HepG2 (cell line): ENCODE results near the gene PTGIR. TPM values are rescaled to one million over a fixed set of nuclear protein-coding genes. Genes with fewer than 3 reads are reported as not detected.

ENCODE experiments used
- CREM ChIP-seq, 2 experiments: sonication (generic) in 1 of 2; formaldehyde crosslinking in 1 of 2; IDR thresholded peaks; 2 replicates each; pipeline versions ENCODE4 v1.4.0 to v1.6.1; 2016 to 2020; ENCODE audit warnings: antibody characterized with exemption in 1 of 2, mild to moderate bottlenecking in 1 of 2, missing genetic modification reagents in 1 of 2
- ELF1 ChIP-seq: sonication (generic); formaldehyde crosslinking; IDR thresholded peaks from 2 replicates; pipeline ENCODE4 v1.4.0; 2020; ENCODE audit warnings: missing genetic modification reagents
- KLF15 ChIP-seq: sonication (generic); formaldehyde crosslinking; IDR thresholded peaks from 2 replicates; pipeline ENCODE4 v1.8.1; 2023; ENCODE audit warnings: borderline replicate concordance, mild to moderate bottlenecking, inconsistent platforms, missing genetic modification reagents, mixed read lengths
- NFATC3 ChIP-seq: sonication (generic); formaldehyde crosslinking; IDR thresholded peaks from 2 replicates; pipeline ENCODE4 v1.5.1; 2020; ENCODE audit warnings: mild to moderate bottlenecking, missing genetic modification reagents
- RAD51 ChIP-seq: fragments of 450-650 bp; IDR thresholded peaks from 2 replicates; pipeline ENCODE4 v1.6.1; 2016; ENCODE audit warnings: borderline replicate concordance
- SMAD9 ChIP-seq: sonication (generic); formaldehyde crosslinking; IDR thresholded peaks from 2 replicates; pipeline ENCODE4 v1.5.1; 2020; ENCODE audit warnings: mild to moderate bottlenecking, missing genetic modification reagents
- SP1 ChIP-seq, 2 experiments: fragments of 450-650 bp in 1 of 2; sonication (generic) in 1 of 2; formaldehyde crosslinking in 1 of 2; IDR thresholded peaks; 2 replicates each; pipeline versions ENCODE4 v1.4.0 to v1.6.1; 2016 to 2020; ENCODE audit warnings: missing genetic modification reagents in 1 of 2
- SP4 ChIP-seq: sonication (generic); formaldehyde crosslinking; IDR thresholded peaks from 2 replicates; pipeline ENCODE4 v1.8.1; 2023; ENCODE audit warnings: mild to moderate bottlenecking, missing genetic modification reagents
- TFAP4 ChIP-seq: sonication (generic); IDR thresholded peaks from 2 replicates; pipeline ENCODE4 v1.6.1; 2016; ENCODE audit warnings: low read depth, borderline replicate concordance
- XRCC5 ChIP-seq: fragments of 200-400 bp; formaldehyde crosslinking; optimal IDR thresholded peaks from 2 replicates; pipeline ENCODE3; 2017; ENCODE audit warnings: mild to moderate bottlenecking, low read length
- ZNF30 ChIP-seq: sonication (generic); formaldehyde crosslinking; IDR thresholded peaks from 2 replicates; pipeline ENCODE4 v1.5.0; 2020; ENCODE audit warnings: mild to moderate bottlenecking, missing genetic modification reagents
- ZNF562 ChIP-seq: sonication (generic); formaldehyde crosslinking; IDR thresholded peaks from 2 replicates; pipeline ENCODE4 v1.8.0; 2022; ENCODE audit warnings: missing genetic modification reagents, borderline replicate concordance
- ZNF75D ChIP-seq: sonication (generic); formaldehyde crosslinking; IDR thresholded peaks from 2 replicates; pipeline ENCODE4 v1.8.1; 2023; ENCODE audit warnings: missing genetic modification reagents, mild to moderate bottlenecking, borderline replicate concordance
- polyA plus RNA-seq, 8 experiments: library from polyadenylated mRNA; depleted of rRNA in 3 of 8; stranded (reverse) in 7 of 8; unstranded in 1 of 8; fragments of >200 nt; fragmentation: Illumina TruSeq in 4 of 8; extraction: Trizol in 4 of 8; gene quantifications; 2 replicates each; pipeline versions ENCODE4 v1.2.1 to v1.2.3, GENCODE V29; 2011 to 2016; ENCODE audit warnings: low read depth in 4 of 8, missing spikeins in 1 of 8, mixed read lengths in 1 of 8; ENCODE audit not compliant: insufficient read depth in 1 of 8
- total RNA-seq, 5 experiments: library from RNA; depleted of rRNA; stranded (reverse); fragments of >200 nt; fragmentation: Illumina TruSeq; extraction: Trizol; gene quantifications; 2 replicates each; pipeline ENCODE4 v1.2.3, GENCODE V29; 2016; ENCODE audit warnings: low read depth in 1 of 5
- TF ChIP-seq, protein P1 (sequence below): sonication (generic); formaldehyde crosslinking; IDR thresholded peaks from 2 replicates; pipeline ENCODE4 v1.5.1; 2020; ENCODE audit warnings: mild to moderate bottlenecking, moderate library complexity, missing genetic modification reagents
- TF ChIP-seq, protein P2 (sequence below): sonication (generic); formaldehyde crosslinking; IDR thresholded peaks from 2 replicates; pipeline ENCODE4 v1.4.0; 2020; ENCODE audit warnings: missing genetic modification reagents
- TF ChIP-seq, protein P3 (sequence below): fragments of 450-650 bp; IDR thresholded peaks from 2 replicates; pipeline ENCODE4 v1.6.1; 2016
- TF ChIP-seq, protein P4 (sequence below): sonication (generic); formaldehyde crosslinking; IDR thresholded peaks from 2 replicates; pipeline ENCODE4 v1.4.0; 2020; ENCODE audit warnings: low read depth, mild to moderate bottlenecking, missing genetic modification reagents
- TF ChIP-seq, protein P5 (sequence below): sonication (generic); formaldehyde crosslinking; conservative IDR thresholded peaks from 2 replicates; pipeline ENCODE4 v1.4.0; 2020; ENCODE audit warnings: missing genetic modification reagents

The PTGIR gene
- total and polyA plus RNA-seq, 2 of the 13 experiments (the other 11 are each of a cell fraction or from before 2014, with no cell fraction given) = not detected

GRCh38 chr19:46661020-46661731 lies 36.3 kb upstream of the PTGIR start, which contains the start of gene DACT3 (continued):
- TF ChIP-seq ZNF562 (CRISPR knock-in tag) (no peak), ZNF75D (CRISPR knock-in tag) (no peak), SP1 (IDR thresholded peaks at IDR 0.05) (0 out of 2 replicates have a peak, but pooled peaks have one; percentile 41), SP1 (CRISPR knock-in tag; IDR thresholded peaks at IDR 0.05) (peak; percentile 96), ELF1 (CRISPR knock-in tag) (peak; percentile 28), XRCC5 (peak; percentile 41), SP4 (CRISPR knock-in tag) (peak; percentile 99), RAD51 (peak; percentile 41; the same call in 1 of the 2 replicates), TFAP4 (no peak; the same call in 1 of the 2 replicates), SMAD9 (CRISPR knock-in tag) (no peak), ZNF30 (CRISPR knock-in tag) (no peak), NFATC3 (CRISPR knock-in tag) (no peak), CREM (IDR thresholded peaks at IDR 0.05) (peak; percentile 77), CREM (CRISPR knock-in tag; IDR thresholded peaks at IDR 0.05) (no peak), KLF15 (CRISPR knock-in tag) (no peak)
- TF ChIP-seq, protein P1, sequence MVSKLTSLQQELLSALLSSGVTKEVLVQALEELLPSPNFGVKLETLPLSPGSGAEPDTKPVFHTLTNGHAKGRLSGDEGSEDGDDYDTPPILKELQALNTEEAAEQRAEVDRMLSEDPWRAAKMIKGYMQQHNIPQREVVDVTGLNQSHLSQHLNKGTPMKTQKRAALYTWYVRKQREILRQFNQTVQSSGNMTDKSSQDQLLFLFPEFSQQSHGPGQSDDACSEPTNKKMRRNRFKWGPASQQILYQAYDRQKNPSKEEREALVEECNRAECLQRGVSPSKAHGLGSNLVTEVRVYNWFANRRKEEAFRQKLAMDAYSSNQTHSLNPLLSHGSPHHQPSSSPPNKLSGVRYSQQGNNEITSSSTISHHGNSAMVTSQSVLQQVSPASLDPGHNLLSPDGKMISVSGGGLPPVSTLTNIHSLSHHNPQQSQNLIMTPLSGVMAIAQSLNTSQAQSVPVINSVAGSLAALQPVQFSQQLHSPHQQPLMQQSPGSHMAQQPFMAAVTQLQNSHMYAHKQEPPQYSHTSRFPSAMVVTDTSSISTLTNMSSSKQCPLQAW (CRISPR knock-in tag) = peak; percentile 55; the same call in 1 of the 2 replicates
- TF ChIP-seq, protein P2, sequence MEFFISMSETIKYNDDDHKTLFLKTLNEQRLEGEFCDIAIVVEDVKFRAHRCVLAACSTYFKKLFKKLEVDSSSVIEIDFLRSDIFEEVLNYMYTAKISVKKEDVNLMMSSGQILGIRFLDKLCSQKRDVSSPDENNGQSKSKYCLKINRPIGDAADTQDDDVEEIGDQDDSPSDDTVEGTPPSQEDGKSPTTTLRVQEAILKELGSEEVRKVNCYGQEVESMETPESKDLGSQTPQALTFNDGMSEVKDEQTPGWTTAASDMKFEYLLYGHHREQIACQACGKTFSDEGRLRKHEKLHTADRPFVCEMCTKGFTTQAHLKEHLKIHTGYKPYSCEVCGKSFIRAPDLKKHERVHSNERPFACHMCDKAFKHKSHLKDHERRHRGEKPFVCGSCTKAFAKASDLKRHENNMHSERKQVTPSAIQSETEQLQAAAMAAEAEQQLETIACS = no peak
- TF ChIP-seq, protein P3, sequence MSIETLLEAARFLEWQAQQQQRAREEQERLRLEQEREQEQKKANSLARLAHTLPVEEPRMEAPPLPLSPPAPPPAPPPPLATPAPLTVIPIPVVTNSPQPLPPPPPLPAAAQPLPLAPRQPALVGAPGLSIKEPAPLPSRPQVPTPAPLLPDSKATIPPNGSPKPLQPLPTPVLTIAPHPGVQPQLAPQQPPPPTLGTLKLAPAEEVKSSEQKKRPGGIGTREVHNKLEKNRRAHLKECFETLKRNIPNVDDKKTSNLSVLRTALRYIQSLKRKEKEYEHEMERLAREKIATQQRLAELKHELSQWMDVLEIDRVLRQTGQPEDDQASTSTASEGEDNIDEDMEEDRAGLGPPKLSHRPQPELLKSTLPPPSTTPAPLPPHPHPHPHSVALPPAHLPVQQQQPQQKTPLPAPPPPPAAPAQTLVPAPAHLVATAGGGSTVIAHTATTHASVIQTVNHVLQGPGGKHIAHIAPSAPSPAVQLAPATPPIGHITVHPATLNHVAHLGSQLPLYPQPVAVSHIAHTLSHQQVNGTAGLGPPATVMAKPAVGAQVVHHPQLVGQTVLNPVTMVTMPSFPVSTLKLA = peak; percentile 91
- TF ChIP-seq, protein P4, sequence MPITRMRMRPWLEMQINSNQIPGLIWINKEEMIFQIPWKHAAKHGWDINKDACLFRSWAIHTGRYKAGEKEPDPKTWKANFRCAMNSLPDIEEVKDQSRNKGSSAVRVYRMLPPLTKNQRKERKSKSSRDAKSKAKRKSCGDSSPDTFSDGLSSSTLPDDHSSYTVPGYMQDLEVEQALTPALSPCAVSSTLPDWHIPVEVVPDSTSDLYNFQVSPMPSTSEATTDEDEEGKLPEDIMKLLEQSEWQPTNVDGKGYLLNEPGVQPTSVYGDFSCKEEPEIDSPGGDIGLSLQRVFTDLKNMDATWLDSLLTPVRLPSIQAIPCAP (CRISPR knock-in tag) = no peak
- TF ChIP-seq, protein P5, sequence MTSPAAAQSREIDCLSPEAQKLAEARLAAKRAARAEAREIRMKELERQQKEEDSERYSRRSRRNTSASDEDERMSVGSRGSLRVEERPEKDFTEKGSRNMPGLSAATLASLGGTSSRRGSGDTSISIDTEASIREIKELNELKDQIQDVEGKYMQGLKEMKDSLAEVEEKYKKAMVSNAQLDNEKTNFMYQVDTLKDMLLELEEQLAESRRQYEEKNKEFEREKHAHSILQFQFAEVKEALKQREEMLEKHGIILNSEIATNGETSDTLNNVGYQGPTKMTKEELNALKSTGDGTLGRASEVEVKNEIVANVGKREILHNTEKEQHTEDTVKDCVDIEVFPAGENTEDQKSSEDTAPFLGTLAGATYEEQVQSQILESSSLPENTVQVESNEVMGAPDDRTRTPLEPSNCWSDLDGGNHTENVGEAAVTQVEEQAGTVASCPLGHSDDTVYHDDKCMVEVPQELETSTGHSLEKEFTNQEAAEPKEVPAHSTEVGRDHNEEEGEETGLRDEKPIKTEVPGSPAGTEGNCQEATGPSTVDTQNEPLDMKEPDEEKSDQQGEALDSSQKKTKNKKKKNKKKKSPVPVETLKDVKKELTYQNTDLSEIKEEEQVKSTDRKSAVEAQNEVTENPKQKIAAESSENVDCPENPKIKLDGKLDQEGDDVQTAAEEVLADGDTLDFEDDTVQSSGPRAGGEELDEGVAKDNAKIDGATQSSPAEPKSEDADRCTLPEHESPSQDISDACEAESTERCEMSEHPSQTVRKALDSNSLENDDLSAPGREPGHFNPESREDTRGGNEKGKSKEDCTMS (CRISPR knock-in tag) = no peak
